HG02852 (cell line): ENCODE results near the gene TDRKH.
"Not testable (repeated sequence)": the region's sequence is repeated elsewhere in the genome, so short reads cannot be mapped to it uniquely, and the experiment has no call there.

Experiments
- ATAC-seq: cut with Tn5 transposase; IDR thresholded peaks from one replicate; pipeline ENCODE4 v1.9.1; 2021; ENCODE audit warnings: mild to moderate bottlenecking, moderate library complexity; ENCODE audit not compliant: unreplicated experiment

TDRKH gene

DNA sequence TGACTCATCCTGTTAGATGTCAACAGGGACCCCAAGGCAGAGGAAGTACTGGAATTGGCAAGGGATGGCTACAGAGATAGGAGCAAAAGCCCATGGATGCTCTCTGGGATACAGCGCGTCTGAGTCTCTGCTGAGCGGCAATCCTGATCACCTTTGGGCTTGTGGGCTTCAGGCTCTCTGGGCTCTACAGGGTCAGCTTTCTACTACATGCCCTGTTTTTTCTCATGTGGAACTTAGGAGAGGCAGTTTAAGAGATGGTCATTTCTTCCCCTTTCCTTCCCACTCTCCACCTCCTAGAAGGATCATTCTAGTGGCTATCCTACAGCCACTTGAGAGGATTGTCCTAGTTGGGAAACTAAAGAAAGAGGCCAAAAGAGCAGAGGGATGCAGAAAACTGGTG, 13.6 kb upstream of the TDRKH start:
- ATAC-seq, result no peak

- ATAC-seq, result no peak
These were observed 12.9 kb upstream of the TDRKH start for GRCh38 chr1:151803164-151803563.

- no peak for ATAC-seq
These were observed 12.1 kb upstream of the TDRKH start for GRCh38 chr1:151802372-151802771.

- ATAC-seq, result no peak
These were observed 11.5 kb upstream of the TDRKH start for GRCh38 chr1:151801846-151802245.

DNA sequence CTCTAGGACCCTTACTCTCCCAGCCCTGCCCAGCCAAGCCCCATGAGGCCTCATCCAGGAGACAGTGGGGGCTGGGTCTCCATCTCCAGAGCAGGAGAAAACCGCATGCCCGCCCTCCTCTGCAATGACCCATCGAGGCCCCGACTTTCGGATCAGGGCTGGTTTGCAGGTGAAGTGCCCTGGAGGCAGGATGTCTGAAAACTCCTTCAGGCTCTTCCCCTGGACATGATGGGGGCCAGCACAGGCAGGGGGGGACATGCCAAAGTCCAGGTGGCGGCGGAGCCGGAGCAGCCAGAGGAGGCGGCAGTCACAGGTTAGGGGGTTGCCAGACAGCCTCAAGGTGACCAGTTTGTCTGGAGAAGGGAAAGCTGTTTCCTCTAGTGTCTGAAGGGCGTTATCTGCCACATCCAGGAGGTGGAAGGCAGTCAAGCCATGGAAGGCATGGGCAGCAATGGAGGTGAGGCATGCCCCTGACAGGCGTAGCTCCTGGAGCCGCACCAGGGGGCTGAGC, 11.1 kb upstream of the TDRKH start:
- no peak for ATAC-seq

GRCh38 chr1:151800830-151801229, 10.5 kb upstream of the TDRKH start:
- no peak for ATAC-seq

- ATAC-seq, result no peak
These were observed 9.1 kb upstream of the TDRKH start for GRCh38 chr1:151799179-151800022.

DNA sequence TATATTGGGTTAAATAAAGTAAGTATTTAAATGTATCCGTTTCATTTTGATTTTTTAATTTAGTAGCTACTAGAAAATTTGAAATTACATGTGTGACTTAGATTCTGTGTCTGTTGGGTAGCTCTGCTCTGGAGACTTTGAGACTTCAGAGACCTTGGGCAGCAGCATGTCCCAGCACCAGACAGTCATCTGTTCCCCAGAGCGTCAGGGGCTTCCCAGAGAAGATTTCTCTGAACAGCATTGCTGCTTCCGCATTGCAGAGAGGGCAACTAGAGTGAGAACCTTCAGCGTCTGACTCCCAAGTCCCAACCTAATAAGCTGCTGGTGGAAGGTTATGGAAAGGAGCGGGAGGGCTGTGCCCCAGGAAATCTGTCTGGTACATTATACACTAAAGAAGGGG, 8.3 kb upstream of the TDRKH start:
- no peak for ATAC-seq

- no peak for ATAC-seq
These were observed 796 bp upstream of the TDRKH start for GRCh38 chr1:151790940-151791651.

DNA sequence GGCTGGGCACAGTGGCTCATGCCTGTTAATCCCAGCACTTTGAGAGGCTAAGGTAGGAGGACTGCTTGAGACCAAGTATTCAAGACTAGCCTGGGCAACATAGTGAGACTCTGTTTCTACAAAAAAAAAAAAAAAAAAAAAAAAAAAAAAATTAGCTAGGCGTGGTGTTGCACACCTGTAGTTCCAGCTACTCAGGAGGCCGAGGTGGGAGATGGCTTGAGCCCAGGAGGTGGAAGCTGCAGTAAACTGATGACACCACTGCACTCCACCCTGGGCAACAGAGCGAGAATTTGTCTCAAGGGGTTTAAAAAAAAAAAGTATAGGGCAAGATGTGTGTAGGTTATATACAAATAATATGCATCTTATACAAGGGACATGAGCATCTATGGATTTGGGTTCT, 2.6 kb downstream of the TDRKH start:
- no peak for ATAC-seq

DNA sequence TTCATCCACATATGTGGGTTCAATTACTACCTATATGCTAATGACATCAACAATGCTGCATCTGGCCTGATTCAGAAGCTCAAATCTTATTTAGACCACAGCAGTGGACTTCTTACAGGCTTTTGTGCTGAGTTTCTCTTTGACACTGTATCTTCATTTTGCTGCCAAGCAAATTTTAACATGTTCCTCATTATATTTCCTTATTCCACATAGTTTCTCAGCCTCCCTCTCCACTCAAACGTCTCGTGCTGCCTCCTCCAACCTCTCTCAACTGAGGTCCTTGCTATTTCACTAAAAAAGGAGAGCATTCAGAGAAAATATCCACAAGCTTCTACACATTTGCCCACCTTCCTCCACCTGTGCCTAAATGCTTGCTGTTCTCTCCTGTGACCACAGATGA, 6.5 kb downstream of the TDRKH start:
- ATAC-seq, result no peak

DNA sequence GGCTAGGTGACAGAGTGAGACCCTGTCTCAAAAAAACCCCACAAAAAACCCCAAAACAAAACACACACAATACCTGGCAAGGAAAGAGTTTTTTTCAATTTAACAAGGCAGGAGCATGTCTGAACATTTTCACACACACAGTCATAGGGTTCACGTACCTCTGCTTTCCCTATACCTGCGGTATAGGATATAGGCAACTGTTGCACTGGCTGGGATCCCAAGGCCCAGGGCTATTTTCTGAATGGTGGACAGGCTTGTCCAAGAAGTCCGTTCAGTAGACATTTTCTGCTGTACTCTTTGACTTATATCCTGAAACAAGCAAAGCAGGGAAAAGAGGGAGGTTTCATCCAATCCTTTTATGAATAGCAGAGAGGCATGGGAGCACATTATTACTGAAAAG, 7.6 kb downstream of the TDRKH start:
- ATAC-seq, result no peak

- not testable (repeated sequence) for ATAC-seq
These were observed 8.3 kb downstream of the TDRKH start for GRCh38 chr1:151782026-151782425.

DNA sequence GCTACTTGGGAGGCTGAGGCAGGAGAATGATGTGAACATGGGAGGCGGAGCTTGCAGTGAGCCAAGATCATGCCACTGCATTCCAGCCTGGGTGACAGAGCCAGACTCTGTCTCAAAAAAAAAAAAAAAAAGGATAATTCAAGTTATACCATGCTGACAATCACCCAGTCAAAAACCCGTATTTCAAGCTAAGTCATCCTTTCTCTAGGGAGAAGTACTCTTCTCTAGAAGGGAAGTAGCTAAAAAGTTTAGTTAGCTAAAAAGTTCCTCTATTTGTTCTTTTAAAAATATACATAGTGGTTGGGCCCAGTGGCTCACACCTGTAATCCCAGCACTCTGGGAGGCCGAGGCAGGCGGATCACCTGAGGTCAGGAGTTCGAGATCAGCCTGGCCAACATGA, 9.6 kb downstream of the TDRKH start:
- ATAC-seq, result not testable (repeated sequence)

GRCh38 chr1:151779852-151780251, 10.4 kb downstream of the TDRKH start:
- no peak for ATAC-seq

- ATAC-seq, result no peak
These were observed 13.0 kb downstream of the TDRKH start for GRCh38 chr1:151777317-151777716.

DNA sequence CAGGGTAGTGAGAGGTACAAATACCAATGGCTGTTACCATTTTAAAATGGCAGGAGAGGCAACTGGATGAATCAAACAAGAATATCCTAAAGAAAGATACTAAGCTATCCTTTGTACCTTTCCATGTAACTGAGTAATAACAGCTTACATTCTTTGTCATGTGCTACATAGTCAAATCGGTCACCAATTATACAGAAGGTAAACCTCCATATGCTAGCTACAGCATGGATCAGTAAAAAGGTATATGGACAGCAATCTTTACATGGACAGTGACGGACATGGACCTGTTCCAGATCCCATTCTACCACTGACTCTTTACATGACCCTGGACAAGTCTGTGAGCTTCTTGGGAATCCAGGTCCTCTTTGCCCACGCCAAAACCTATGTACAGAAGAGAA, 13.6 kb downstream of the TDRKH start:
- ATAC-seq, result no peak

GRCh38 chr1:151775894-151776664, 14.2 kb downstream of the TDRKH start:
- no peak for ATAC-seq

- ATAC-seq, result no peak
These were observed 15.9 kb downstream of the TDRKH start for GRCh38 chr1:151774256-151774922.

DNA sequence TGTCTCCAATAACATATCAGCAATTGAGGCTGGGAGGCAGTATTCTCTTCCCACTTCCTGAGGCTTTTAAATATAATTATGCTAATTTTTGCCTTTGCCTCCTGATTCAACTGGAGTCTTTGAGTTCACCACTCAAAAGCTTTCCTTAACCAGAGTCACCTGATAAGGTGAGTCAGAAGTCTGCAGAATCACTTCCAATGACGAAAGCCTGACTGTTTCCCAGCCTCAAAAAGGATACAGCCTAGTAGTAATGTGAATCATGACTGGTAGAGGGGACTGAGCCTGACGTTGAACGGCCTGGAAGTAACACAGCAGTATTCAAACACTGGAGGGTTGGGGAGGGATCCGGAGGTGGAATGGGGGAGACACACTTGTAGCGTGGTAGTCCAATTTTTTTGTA, 16.6 kb downstream of the TDRKH start:
- no peak for ATAC-seq

- not testable (repeated sequence) for ATAC-seq
These were observed 21.0 kb downstream of the TDRKH start for GRCh38 chr1:151769270-151769669.
